ENCODE data around the gene AGBL5. TPM values are rescaled to one million over a fixed set of nuclear protein-coding genes. Genes with fewer than 3 reads are reported as not detected.

Gene AGBL5
- total and polyA plus RNA-seq, 9 of the 15 experiments (the other 6 are each of a cell fraction or from before 2014, with no cell fraction given) = 3.3 to 52.7 (median 26.2) TPM

GRCh38 chr2:27032495-27033252 is 18.8 kb upstream of the AGBL5 start, which contains the start of gene TMEM214 (continued):
- TF ChIP-seq MYC (IDR thresholded peaks at IDR 0.05; ENCODE audit: low read depth, low read length) (peak; percentile 89), MYC (CRISPR knock-in tag; IDR thresholded peaks at IDR 0.05; ENCODE audit: borderline replicate concordance, low read depth) (no peak), PURB (CRISPR knock-in tag; IDR thresholded peaks at IDR 0.05; ENCODE audit: low read depth) (no peak), ZNF586 (CRISPR knock-in tag; conservative IDR thresholded peaks at IDR 0.05) (no peak), FOXK2 (conservative IDR thresholded peaks at IDR 0.05 in 1 of 2, IDR thresholded peaks at IDR 0.05 in 1 of 2; ENCODE audit: low read depth in 2 of 2) (no peak), SMARCB1 (IDR thresholded peaks at IDR 0.05; ENCODE audit: insufficient read length, low read depth) (no peak), CHD1 (IDR thresholded peaks at IDR 0.05; ENCODE audit: low read length) (no peak), ELK3 (CRISPR knock-in tag; IDR thresholded peaks at IDR 0.05) (no peak), ZNF639 (CRISPR knock-in tag; conservative IDR thresholded peaks at IDR 0.05 in 1 of 2, IDR thresholded peaks at IDR 0.05 in 1 of 2) (no peak), RB1 (IDR thresholded peaks at IDR 0.05; ENCODE audit: low read depth) (peak; percentile 58; the same call in 1 of the 2 replicates), GMEB1 (CRISPR knock-in tag; IDR thresholded peaks at IDR 0.05) (peak; percentile 96), ZFX (CRISPR knock-in tag; IDR thresholded peaks at IDR 0.05) (peak; percentile 79), NFYB (IDR thresholded peaks at IDR 0.05; ENCODE audit: extremely low read depth, insufficient read length) (no peak), LEF1 (IDR thresholded peaks at IDR 0.05) (no peak), NFATC3 (IDR thresholded peaks at IDR 0.05) (no peak), SLC30A9 (CRISPR knock-in tag; IDR thresholded peaks at IDR 0.05) (no peak), MTA3 (IDR thresholded peaks at IDR 0.05; ENCODE audit: borderline replicate concordance) (no peak), KDM4B (IDR thresholded peaks at IDR 0.05; ENCODE audit: borderline replicate concordance in 2 of 2, low read depth in 1 of 2) (no peak), IFI16 (CRISPR knock-in tag; IDR thresholded peaks at IDR 0.05) (no peak), HNRNPUL1 (IDR thresholded peaks at IDR 0.05; ENCODE audit: low read length) (no peak), ZNF184 (CRISPR knock-in tag; IDR thresholded peaks at IDR 0.05) (no peak), ATF6 (CRISPR knock-in tag; IDR thresholded peaks at IDR 0.05) (peak; percentile 61; the same call in 1 of the 2 replicates), SMARCA5 (IDR thresholded peaks at IDR 0.05) (peak; percentile 32; the same call in 1 of the 2 replicates)
